GM21528 (cell line): ENCODE results near the gene NDUFA6.
"Not testable (repeated sequence)": the region's sequence is repeated elsewhere in the genome, so short reads cannot be mapped to it uniquely, and the experiment has no call there.

Experiments
- ATAC-seq: cut with Tn5 transposase; IDR thresholded peaks from one replicate; pipeline ENCODE4 v1.9.1; 2021; ENCODE audit warnings: mild to moderate bottlenecking, moderate library complexity; ENCODE audit not compliant: unreplicated experiment, low FRiP score

The NDUFA6 gene

GRCh38 chr22:42114721-42115120 lies 24.1 kb upstream of the NDUFA6 start:
- ATAC-seq = no peak

GRCh38 chr22:42112793-42113192 lies 22.2 kb upstream of the NDUFA6 start:
- ATAC-seq = not testable (repeated sequence)

GRCh38 chr22:42111798-42112197 lies 21.2 kb upstream of the NDUFA6 start:
- no peak for ATAC-seq

- no peak for ATAC-seq
Measured at GRCh38 chr22:42108848-42109247, 18.3 kb upstream of the NDUFA6 start.

GRCh38 chr22:42104332-42104860 lies 13.8 kb upstream of the NDUFA6 start:
- not testable (repeated sequence) for ATAC-seq

- ATAC-seq = no peak
Measured at GRCh38 chr22:42101199-42101598, 10.6 kb upstream of the NDUFA6 start.

- no peak for ATAC-seq
Measured at GRCh38 chr22:42091455-42091782, 847 bp upstream of the NDUFA6 start.

- no peak for ATAC-seq
Measured at GRCh38 chr22:42086051-42086450, 4.5 kb downstream of the NDUFA6 start.

GRCh38 chr22:42084874-42085273 lies 5.7 kb downstream of the NDUFA6 start:
- no peak for ATAC-seq

GRCh38 chr22:42083119-42083518 lies 7.5 kb downstream of the NDUFA6 start:
- no peak for ATAC-seq

GRCh38 chr22:42080287-42080686 lies 10.3 kb downstream of the NDUFA6 start:
- no peak for ATAC-seq

- ATAC-seq = peak; percentile 77
Measured at GRCh38 chr22:42079319-42080251, 11.0 kb downstream of the NDUFA6 start, which contains the start of gene SMDT1. Gene SMDT1 (plus strand): TSS chr22:42079700. CDS start chr22:42079769, 69 bp downstream.

GRCh38 chr22:42078469-42079318 lies 11.9 kb downstream of the NDUFA6 start:
- peak; percentile 6 for ATAC-seq

GRCh38 chr22:42077486-42078125 lies 13.0 kb downstream of the NDUFA6 start:
- ATAC-seq = no peak

GRCh38 chr22:42076764-42077485 lies 13.6 kb downstream of the NDUFA6 start:
- ATAC-seq = no peak

- ATAC-seq = no peak
Measured at GRCh38 chr22:42074846-42075676, 15.5 kb downstream of the NDUFA6 start.

- no peak for ATAC-seq
Measured at GRCh38 chr22:42074132-42074811, 16.3 kb downstream of the NDUFA6 start, which contains the start of gene PHETA2. Gene PHETA2 (plus strand): TSS chr22:42074248. CDS start chr22:42077294, 3,046 bp downstream.

- no peak for ATAC-seq
Measured at GRCh38 chr22:42073621-42074041, 16.9 kb downstream of the NDUFA6 start.
